Measurements from ENCODE around the gene HIKESHI. TPM values are rescaled to one million over a fixed set of nuclear protein-coding genes. Genes with fewer than 3 reads are reported as not detected.
"Not testable (repeated sequence)": the region's sequence is repeated elsewhere in the genome, so short reads cannot be mapped to it uniquely, and the experiment has no call there.

The HIKESHI gene, protein sequence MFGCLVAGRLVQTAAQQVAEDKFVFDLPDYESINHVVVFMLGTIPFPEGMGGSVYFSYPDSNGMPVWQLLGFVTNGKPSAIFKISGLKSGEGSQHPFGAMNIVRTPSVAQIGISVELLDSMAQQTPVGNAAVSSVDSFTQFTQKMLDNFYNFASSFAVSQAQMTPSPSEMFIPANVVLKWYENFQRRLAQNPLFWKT
- 43.1 TPM for polyA plus RNA-seq (2013, experiment 1 of 2; ENCODE audit: insufficient read length)
- 41.5 TPM for polyA plus RNA-seq (2013, experiment 2 of 2; ENCODE audit: insufficient read length)

DNA sequence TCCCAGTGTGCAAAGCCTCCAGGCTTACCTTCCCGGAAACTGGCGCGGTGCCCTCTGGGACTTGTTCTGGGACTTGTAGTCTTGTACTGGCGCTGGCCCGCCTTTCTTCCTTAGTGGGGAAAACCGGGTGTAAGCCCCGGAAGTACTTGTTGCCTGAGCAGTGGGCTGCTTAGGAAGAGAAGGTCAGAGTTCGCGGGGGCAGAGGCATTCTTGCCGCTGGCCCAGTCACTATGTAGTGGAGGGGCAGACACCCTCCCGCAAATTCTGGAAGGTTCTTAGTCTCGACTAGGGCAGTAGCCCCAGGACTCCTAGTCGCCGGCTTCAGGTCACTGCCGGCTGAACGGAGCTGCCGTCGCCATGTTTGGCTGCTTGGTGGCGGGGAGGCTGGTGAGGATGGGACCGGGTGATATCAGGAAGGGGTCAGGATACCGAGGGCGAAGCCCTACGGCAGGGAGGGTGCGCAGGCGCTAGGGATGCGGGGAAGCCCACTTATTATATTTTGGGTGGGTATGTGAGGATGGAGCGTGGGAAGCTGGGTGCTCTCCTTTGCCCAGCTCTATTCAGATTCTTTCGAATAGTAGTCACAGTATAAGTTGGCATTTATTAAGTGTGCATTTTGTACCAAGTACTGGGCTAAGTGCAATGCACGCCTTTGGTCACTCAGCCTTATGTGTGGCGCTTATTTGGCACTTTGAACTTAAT lies at the start of gene HIKESHI:
TSS of gene HIKESHI (plus strand) at position 149 of the 702 bp plus-strand sequence. CDS start at position 358, 209 bp downstream.
- DNase-seq = peak; percentile 99

DNA sequence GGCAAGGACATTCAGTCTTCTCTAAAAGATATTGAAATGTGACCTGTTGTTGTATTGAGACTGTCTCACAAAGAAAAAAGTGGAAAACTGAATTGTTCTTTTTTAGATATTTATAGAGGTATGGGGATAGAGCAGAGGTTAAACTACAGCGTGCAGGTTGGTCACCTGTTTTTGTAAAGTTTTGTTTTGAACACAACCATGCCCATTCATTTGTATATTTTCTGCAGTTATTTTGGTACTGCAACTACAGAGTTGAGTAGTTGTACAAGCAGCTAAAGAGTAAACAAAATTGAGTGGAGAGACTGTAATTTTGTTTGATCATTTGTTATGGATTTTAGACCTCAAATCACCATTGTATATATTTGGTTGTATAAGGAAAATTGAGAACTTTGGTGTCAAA lies 46.1 kb upstream of the HIKESHI start:
- no peak for DNase-seq

DNA sequence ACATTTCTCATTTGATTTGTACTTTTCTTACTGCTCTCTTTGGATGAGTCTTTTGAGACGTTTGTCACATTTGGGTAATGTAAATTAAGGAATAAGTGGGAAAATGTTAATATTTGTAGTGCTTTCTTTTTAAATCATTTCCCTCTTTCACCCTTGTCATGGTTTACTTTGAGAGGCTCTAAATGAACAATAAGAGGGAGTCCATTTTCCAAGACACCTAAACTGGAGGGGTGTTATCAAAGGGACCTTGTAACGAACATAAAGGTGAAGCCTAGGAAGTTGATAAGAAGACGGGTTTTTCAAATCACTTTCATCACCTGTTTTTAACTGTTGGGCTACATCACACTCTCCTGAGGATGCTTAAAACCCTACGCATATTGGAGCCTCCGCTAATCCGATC lies 45.4 kb upstream of the HIKESHI start:
- DNase-seq = no peak

DNA sequence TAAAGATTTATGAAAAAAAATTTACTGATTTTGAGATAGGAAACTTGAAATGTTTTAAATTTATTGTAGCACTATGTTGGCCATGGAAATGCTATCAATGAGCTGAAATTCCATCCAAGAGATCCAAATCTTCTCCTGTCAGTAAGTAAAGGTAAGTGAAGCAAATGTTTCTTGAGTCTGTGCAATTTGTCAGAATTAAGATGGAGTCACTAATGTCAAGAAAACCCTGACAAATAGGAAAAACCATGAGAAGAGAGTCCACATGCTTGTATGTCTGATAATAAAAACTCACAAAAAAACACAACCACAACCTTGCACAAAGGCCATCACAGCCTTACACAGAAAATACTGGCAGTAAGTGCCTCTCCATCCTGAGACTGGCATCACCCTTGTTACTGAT lies 44.6 kb upstream of the HIKESHI start:
- DNase-seq = no peak

DNA sequence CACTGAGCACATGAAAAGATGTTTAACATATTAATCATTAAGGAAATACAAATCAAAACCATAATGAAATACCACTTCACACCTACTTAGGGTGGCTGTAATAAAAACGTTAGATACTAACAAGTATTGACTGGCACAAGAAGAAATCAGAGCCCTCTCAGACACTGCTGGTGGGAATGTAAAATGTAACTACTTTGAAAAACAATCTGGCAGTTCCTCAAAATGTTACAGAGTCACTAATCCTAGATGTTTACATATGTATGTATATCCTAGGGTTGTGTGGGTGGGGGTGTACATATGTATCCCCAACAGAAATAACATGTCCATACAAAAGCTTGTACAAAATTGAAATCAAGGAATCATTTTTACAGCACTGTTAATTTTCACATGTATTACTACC lies 42.3 kb upstream of the HIKESHI start:
- DNase-seq = no peak

DNA sequence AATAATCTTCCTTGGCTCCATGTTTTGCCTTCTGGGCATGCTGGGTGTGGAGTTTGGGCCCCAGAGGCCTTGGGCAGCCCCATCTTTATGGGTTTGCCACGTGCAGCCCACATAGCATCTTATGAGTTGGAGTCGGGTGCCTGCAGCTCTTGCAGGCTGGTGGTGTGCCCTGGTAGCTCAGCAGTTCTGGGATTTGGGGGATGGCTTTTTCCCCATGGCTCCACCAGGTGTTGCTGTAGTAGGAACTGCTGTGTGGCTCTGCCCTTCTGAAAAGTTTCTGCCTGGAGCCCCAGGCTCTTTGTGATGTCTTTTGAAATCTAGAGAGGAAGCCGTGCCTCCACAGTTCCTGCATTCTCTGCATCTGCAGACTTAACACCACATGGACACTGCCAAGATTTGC lies 40.7 kb upstream of the HIKESHI start:
- no peak for DNase-seq

DNA sequence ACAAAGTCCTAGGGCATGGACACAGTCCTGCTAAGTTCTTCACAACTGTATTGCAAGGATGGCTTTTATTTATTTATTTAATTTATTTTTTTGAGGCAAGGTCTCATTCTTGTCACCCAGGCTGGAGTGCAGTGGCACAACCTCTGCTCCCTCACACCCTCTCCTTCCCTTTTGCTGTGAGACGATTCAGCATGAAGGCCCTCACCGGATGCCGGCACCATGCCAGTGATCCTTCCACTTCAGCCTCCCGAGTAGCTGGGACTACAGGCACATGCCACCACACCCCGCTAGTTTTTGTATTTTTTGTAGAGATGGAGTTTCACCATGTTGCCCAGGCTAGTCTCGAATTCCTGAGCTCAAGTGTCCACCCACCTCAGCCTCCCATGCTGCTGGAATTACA lies 39.7 kb upstream of the HIKESHI start:
- DNase-seq = no peak

DNA sequence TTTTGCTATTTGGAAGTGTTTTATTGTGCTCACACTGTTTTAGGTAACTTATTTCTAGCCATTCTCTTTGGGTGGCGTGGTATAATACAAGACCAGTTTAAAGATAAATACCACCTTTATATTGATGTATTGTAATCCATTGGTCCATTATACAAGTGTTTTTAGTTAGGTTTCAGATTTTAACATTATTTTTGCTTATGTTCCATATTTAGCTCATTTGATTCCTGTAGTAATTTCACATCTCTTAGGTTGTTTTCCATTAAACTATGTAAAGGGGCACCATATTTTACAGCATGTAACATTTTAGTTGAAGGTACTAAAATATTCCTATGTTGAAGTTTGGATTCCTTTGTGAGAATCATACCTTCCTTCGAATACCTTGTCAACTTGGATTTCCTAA lies 37.4 kb upstream of the HIKESHI start:
- no peak for DNase-seq

DNA sequence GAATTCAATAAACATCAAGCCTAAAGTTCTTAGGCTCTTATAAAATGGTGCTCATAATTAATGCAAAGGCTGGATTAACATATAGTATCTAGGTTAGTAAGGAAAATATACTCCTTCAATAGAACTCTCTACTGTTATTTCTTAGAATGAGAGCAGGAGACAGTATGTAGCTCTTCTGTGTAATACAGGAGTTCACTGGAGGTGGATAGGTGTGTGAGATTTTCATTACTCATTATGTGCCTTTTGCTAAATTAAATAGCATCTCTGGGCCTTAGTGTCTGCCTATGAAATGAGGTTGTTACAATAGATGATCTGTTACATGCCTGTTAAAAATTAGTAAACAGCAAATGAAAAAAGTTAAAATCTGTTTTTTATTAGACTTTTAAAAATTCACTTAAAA lies 36.8 kb upstream of the HIKESHI start:
- DNase-seq = no peak

DNA sequence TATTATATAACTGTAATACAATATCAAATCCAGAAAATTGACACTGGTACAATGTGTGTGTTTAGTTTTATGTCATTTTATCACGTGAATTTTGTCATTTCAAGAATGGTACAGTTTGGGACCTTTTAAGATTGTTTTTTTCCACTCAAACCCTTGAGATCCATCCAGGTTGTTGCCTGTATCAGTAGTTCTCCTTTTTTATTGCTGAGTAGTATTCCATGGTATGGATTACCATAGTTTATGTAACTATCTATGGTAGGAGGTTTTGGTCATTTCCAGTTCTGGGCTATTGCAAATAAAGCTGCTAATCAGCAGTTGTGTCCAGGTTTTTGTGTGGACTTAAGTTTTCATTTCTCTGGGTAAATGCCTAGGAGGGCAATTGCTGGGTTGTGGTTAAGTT lies 32.4 kb upstream of the HIKESHI start:
- DNase-seq = no peak

DNA sequence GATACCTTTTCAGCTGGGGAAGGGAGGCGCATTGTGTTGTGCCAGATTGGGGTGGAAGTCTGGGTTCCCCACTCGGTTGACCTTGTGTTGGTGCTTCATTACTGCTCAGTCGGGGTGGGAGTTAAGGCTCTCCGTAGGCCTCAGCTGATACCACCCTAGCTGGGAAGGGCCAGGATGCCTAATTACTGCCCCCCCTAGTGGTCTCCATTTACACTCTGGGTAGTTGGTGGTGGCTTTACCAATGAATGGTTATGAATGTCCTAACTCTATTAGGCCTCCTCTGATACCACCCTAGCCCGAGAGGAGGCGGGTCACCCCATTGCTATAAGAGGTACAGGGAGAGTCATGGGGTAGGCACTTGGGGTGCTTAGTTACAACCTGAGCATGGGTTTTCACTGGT lies 27.5 kb upstream of the HIKESHI start:
- DNase-seq = no peak

DNA sequence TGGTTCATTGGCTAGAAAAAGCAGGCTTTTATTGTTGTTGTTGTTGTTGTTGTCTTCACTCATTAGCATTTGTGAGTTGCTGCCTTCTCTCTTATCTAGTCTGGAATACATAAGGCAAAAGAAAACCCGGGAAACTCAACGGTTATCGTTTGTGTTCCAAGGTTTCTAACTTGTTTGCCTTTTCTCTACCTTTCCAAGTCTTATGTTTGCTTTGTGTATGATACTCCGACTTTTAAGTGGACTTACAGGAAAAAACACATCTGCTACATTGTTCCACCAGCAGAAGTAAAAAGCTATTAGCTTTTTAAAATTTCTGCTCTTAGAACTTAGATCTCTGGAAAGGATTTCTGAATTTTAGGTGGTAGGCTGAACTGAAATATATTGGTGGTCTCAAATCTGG lies 27.0 kb upstream of the HIKESHI start:
- no peak for DNase-seq

DNA sequence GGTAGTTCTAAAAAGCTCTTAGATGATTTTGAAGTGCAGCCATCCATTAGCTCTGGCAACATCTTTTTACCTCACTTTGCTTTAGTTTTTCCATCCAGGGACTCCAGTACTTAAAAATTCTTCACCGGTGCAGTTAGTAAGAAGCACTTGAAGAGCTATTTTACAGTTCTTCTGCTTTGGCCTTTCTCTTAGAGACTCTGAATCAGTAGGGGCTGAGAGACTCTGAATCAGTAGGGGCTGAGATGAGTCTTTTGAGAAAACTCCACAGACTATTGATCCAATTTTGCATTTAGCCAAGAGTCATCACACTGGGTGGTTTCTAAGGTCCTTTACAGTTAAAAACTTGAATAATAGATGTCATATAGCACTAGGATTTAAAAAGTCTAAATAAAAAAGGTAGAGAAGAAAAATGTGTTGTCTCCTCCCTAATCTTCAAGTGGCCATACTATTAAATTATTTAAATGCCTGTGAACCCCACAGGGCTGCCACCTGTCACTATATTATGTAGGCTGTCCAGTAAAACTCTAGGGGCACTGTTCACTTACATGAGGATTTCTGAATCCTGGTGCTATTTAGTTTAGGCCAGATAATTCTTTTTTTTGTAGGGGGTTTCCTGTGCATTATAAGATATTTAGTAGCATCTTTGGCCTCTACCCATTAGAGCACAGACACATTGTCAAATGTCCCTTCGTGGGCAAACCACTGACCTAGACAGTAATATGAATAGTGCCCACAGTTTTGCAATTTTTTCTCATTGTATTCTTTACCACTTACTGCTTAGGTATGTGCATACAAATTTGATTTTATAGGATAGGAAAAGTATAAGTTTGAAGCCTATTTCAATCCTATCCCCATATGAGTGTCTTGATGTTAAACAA lies 26.3 kb upstream of the HIKESHI start:
- DNase-seq = no peak

DNA sequence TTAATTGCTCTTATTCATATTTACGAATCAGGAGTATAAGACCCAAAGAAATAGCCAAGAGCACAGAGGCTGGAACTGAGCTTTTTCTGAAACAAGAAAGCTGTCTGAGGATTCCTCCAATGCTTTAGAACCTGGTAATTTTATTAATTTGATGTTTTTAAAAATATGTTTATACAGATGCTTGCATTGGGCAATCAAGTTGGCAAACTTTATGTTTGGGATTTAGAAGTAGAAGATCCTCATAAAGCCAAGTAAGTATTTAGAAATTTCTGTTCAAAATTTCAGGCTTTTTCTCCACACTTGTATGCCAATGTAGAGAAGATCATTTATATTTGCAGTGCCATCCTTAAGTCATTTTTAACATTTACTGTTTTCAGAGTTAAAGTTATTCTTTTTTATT lies 24.3 kb upstream of the HIKESHI start:
- DNase-seq = no peak

DNA sequence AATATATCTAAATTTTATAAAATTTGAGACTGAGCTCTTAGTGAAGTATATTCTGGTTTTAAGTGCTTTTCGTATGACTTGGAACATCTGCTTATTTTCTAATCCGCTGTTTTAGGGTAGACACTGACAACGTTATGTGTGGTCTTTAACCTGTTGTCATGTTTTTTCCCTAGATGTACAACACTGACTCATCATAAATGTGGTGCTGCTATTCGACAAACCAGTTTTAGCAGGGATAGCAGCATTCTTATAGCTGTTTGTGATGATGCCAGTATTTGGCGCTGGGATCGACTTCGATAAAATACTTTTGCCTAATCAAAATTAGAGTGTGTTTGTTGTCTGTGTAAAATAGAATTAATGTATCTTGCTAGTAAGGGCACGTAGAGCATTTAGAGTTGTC lies 23.8 kb upstream of the HIKESHI start:
- no peak for DNase-seq

DNA sequence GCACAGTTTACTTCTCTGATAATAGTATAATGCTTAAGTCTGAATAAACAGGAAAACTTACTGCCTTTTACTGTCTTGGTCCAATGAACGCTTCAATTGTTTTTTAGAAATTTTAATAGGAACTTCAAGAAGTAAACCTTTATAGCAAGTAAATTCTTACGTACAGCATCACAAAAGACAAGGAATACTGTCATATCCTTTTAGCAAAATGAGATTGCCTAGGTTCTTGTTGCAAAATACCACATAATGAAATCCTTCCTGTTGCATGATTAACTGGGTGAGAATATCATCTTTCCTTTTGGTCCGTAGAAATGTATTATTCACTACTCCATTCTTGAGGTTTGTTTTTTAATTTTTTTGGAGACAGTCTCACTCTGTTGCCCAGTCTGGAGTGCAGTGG lies 22.3 kb upstream of the HIKESHI start:
- DNase-seq = no peak

DNA sequence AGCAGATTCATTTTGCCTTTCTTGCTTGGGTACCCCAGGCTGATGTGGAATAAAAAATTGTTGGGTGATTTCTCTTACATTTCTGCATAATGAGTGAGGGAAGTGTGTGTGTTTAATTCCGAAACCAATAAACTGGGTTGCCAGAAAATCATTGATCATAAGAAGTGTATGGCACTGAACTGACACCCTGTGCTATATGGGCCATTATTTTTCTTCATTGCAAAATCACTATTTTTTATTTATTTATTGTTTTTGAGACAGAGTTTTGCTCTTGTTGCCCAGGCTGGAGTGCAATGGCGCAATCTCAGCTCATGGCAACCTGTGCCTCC lies 14.6 kb upstream of the HIKESHI start:
- no peak for DNase-seq

DNA sequence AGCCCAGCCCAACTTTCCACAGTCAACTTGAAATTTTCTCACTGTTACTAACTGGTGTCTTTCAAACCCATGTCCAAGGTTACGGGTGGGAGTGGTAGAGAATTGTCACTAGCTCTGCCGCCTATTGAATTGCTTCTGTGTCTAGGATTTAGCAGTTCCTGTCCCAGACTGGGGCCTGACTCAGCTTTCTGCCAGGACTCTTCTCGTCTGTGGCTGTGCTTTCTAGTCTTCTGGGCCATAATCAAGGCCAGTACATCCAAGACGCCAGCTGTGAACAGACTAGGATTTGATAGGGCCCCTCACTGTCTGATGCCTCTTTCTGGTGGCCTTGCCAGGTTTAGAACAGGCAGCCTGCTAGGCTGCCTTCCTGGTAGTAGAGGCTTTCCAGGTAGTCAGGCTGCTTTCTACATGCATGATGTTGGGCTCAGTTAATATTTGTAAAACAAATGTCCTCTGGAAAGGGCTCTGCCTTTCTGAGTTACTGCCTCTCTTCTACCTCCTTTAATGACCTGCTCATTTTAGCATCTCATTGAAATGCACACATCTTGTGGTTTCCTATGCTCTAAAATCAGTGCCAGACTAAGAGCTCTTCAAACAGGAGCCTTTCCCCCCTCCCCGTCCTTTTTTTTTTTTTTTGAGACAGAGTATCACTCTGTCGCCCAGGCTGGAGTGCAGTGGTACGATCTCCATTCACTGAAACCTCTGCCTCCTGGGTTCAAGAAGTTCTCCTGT lies 13.1 kb upstream of the HIKESHI start:
- DNase-seq = peak; percentile 10

DNA sequence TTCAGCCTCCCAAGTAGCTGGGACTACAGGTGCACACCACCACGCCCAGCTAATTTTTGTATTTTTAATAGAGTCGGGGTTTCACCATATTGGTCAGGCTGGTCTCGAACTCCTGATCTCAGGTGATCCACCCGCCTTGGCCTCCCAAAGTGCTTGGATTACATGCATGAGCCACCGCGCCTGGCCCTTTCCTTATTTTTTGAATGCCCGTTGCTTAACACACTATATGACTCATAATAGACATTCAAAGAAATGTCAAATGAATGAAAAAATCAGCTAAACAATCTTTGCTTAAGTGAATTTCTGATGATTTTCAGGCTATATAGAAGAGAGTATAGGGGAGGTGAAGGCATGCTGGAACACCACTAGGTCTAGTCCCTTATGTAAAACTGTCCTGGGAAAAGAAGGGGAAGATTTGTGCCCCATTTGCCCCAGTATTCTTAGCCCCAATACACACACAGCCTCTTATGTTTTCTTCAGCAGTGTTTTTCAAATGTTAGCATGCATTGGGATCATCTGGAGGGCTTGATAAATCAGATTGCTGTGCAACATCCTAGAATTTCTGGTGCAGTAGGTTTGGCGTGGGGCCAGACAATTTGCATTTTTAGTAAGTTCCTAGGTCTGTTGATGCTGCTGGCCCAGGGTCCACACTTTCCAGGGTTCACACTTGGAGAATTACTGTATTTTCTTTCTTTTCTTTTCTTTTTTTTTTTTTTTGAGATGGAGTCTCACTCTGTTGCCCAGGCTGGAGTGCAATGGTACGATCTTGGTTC lies 12.3 kb upstream of the HIKESHI start:
- not testable (repeated sequence) for DNase-seq

DNA sequence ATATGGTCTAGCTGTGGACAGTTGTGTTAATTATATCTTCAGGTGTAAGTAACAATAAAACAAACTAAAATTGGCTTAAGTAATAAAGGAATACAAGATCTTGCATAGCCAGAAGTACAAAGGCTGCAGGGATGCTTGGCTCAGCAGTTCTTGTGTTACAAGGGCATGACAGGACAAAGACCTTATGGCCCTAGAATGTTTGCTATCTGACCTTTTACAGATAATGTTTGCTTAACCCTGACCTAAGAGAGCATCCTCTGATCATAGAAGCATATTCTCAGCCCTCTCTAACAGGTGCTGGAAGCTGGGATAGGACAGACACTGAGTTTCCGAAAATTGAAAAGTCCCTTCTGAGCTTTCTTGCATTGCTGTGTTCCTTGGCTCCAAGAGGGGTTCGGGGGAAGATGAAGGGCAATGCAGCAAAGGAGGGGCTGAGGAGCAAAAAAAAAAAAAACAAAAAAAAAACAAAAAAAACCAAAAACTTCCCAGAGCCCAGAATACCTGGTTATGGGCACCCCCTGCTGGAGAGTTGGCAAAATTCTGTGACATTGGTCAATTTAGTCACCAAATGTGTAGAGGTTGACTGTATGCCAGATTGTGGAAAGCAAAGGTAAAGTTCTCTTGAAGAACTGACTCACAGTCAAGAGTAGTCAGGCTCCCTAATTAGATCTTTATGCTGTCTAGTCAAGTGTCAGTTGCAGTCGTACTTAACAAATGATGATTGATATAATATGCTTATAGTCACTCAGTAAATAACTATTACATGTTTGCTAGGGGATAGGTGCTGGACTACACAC lies 10.4 kb upstream of the HIKESHI start:
- peak; percentile 59 for DNase-seq

DNA sequence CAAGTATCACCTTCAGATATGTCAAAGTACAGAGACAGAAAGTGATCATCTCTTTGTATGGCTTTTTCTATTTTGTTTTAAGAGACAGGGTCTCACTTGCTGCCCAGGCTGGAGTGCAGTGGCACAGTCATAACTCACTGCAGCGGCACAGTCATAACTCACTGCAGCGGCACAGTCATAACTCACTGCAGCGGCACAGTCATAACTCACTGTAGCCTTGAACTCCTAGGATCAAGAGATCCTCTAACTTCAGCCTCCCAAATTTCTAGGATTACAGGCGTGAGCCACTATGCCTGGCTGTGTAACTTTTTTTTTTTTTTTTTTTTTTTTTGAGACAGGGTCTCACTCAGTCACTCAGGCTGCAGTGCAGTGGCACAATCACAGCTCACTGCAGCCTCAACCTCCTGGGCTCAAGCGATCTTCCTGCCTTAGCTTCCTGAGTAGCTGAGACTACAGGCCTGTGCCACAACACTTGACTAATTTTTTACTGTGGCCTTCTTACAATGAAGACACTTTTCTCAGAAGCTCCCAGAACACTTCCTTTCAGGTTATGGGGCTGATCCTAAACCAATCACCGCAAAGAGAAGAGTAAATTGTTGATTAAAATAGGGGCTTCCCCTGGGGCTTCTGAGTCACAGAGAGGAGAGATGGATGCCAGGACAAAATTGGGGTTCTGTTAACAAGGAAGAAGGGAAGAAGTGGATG lies 9.0 kb upstream of the HIKESHI start:
- no peak for DNase-seq
